Upper lobe of left lung (tissue), 4 donors: ENCODE measurements around the gene TIMM29.

Experiments
- CTCF ChIP-seq, 6 experiments: fragments of 450-650 bp in 4 of 6; fragments of 200-600 bp in 2 of 6; sonication (generic) in 2 of 6; IDR thresholded peaks; one replicate each; pipeline ENCODE4 v1.5.1; 2016 to 2019; ENCODE audit warnings: antibody characterized with exemption in 6 of 6
- POLR2A ChIP-seq, 4 donors: fragments of 450-650 bp; IDR thresholded peaks; one replicate each; pipeline ENCODE4 v1.5.1; 2016 to 2017; ENCODE audit warnings: antibody characterized with exemption in 4 of 4, mild to moderate bottlenecking in 2 of 4
- POLR2AphosphoS5 ChIP-seq, 2 donors: sonication (generic); formaldehyde crosslinking; IDR thresholded peaks; one replicate each; pipeline ENCODE4 v1.5.1; 2017; ENCODE audit warnings: antibody characterized with exemption in 2 of 2

GRCh38 chr19:10891405-10892086 lies 37.1 kb upstream of the TIMM29 start:
- TF ChIP-seq POLR2A (IDR thresholded peaks at IDR 0.05): no peak
- TF ChIP-seq CTCF (IDR thresholded peaks at IDR 0.05): no peak
- no peak for TF ChIP-seq POLR2AphosphoS5 (IDR thresholded peaks at IDR 0.05)
